ENCODE data around the gene ZNRF2.
"Not testable (repeated sequence)": the region's sequence is repeated elsewhere in the genome, so short reads cannot be mapped to it uniquely, and the experiment has no call there.

ZNRF2 gene

GRCh38 chr7:30263090-30263710 is 21.2 kb upstream of the ZNRF2 start:
- no peak overlapping the region for H3K27ac ChIP-seq (ENCODE audit: low read depth, low read length)
- no peak overlapping the region for H2AFZ ChIP-seq (ENCODE audit: low read length, unreplicated experiment)

GRCh38 chr7:30264052-30264451 is 20.3 kb upstream of the ZNRF2 start:
- no peaks in the 10 kb centered on the region for H3K4me1 ChIP-seq (ENCODE audit: control insufficient read depth, insufficient read depth, low read length, unreplicated experiment)
- H2AFZ ChIP-seq (ENCODE audit: low read length, unreplicated experiment): no peak overlapping the region
- no peaks in the 10 kb centered on the region for H3K36me3 ChIP-seq (ENCODE audit: insufficient read depth, low read length)

More at GRCh38 chr7:30263090-30263710, 21.2 kb upstream of the ZNRF2 start:
- Histone ChIP-seq H3K79me2 (ENCODE audit: control insufficient read depth, insufficient read depth, low read length, unreplicated experiment) (no peaks in the 10 kb centered on the region), H3K4me1 (ENCODE audit: control insufficient read depth, insufficient read depth, low read length, unreplicated experiment) (no peaks in the 10 kb centered on the region), H3K36me3 (ENCODE audit: insufficient read depth, low read length) (no peaks in the 10 kb centered on the region), H3K27me3 (ENCODE audit: insufficient read depth, low read length) (no peaks in the 10 kb centered on the region), H3K4me3 (ENCODE audit: low read depth, low read length) (no peak overlapping the region)

GRCh38 chr7:30265189-30265588 is 19.2 kb upstream of the ZNRF2 start:
- not testable (repeated sequence) for H3K4me3 ChIP-seq (ENCODE audit: low read depth, low read length); H3K27me3 ChIP-seq (ENCODE audit: insufficient read depth, low read length); H3K79me2 ChIP-seq (ENCODE audit: control insufficient read depth, insufficient read depth, low read length, unreplicated experiment); H3K27ac ChIP-seq (ENCODE audit: low read depth, low read length); H3K36me3 ChIP-seq (ENCODE audit: insufficient read depth, low read length); H2AFZ ChIP-seq (ENCODE audit: low read length, unreplicated experiment); H3K4me1 ChIP-seq (ENCODE audit: control insufficient read depth, insufficient read depth, low read length, unreplicated experiment)

More at GRCh38 chr7:30264052-30264451, 20.3 kb upstream of the ZNRF2 start:
- H3K79me2 ChIP-seq (ENCODE audit: control insufficient read depth, insufficient read depth, low read length, unreplicated experiment): no peaks in the 10 kb centered on the region
- H3K27me3 ChIP-seq (ENCODE audit: insufficient read depth, low read length): peaks cover under 1% of the 10 kb centered on the region; the same call in 1 of the 2 replicates
- H3K27ac ChIP-seq (ENCODE audit: low read depth, low read length): no peak overlapping the region
- no peak overlapping the region for H3K4me3 ChIP-seq (ENCODE audit: low read depth, low read length)

GRCh38 chr7:30266686-30267085 is 17.7 kb upstream of the ZNRF2 start:
- no peak overlapping the region for H2AFZ ChIP-seq (ENCODE audit: low read length, unreplicated experiment)

GRCh38 chr7:30268586-30268985 is 15.8 kb upstream of the ZNRF2 start:
- H3K27ac ChIP-seq (ENCODE audit: low read depth, low read length): no peak overlapping the region
- no peaks in the 10 kb centered on the region for H3K36me3 ChIP-seq (ENCODE audit: insufficient read depth, low read length)

More at GRCh38 chr7:30266686-30267085, 17.7 kb upstream of the ZNRF2 start:
- Histone ChIP-seq H3K4me3 (ENCODE audit: low read depth, low read length) (no peak overlapping the region), H3K4me1 (ENCODE audit: control insufficient read depth, insufficient read depth, low read length, unreplicated experiment) (no peaks in the 10 kb centered on the region), H3K36me3 (ENCODE audit: insufficient read depth, low read length) (no peaks in the 10 kb centered on the region), H3K79me2 (ENCODE audit: control insufficient read depth, insufficient read depth, low read length, unreplicated experiment) (no peaks in the 10 kb centered on the region), H3K27ac (ENCODE audit: low read depth, low read length) (no peak overlapping the region), H3K27me3 (ENCODE audit: insufficient read depth, low read length) (peaks cover 7% of the 10 kb centered on the region)

GRCh38 chr7:30269490-30269889 is 14.9 kb upstream of the ZNRF2 start:
- no peak overlapping the region for H2AFZ ChIP-seq (ENCODE audit: low read length, unreplicated experiment)
- no peak overlapping the region for H3K4me3 ChIP-seq (ENCODE audit: low read depth, low read length)
- peaks cover 7% of the 10 kb centered on the region for H3K27me3 ChIP-seq (ENCODE audit: insufficient read depth, low read length)
- no peaks in the 10 kb centered on the region for H3K4me1 ChIP-seq (ENCODE audit: control insufficient read depth, insufficient read depth, low read length, unreplicated experiment)
- no peaks in the 10 kb centered on the region for H3K36me3 ChIP-seq (ENCODE audit: insufficient read depth, low read length)
- no peaks in the 10 kb centered on the region for H3K79me2 ChIP-seq (ENCODE audit: control insufficient read depth, insufficient read depth, low read length, unreplicated experiment)
- H3K27ac ChIP-seq (ENCODE audit: low read depth, low read length): no peak overlapping the region

More at GRCh38 chr7:30268586-30268985, 15.8 kb upstream of the ZNRF2 start:
- Histone ChIP-seq H3K4me3 (ENCODE audit: low read depth, low read length) (no peak overlapping the region), H3K27me3 (ENCODE audit: insufficient read depth, low read length) (peaks cover 7% of the 10 kb centered on the region), H2AFZ (ENCODE audit: low read length, unreplicated experiment) (no peak overlapping the region), H3K79me2 (ENCODE audit: control insufficient read depth, insufficient read depth, low read length, unreplicated experiment) (no peaks in the 10 kb centered on the region), H3K4me1 (ENCODE audit: control insufficient read depth, insufficient read depth, low read length, unreplicated experiment) (no peaks in the 10 kb centered on the region)

- H3K79me2 ChIP-seq (ENCODE audit: control insufficient read depth, insufficient read depth, low read length, unreplicated experiment): no peaks in the 10 kb centered on the region
- H3K4me1 ChIP-seq (ENCODE audit: control insufficient read depth, insufficient read depth, low read length, unreplicated experiment): no peaks in the 10 kb centered on the region
- no peak overlapping the region for H3K4me3 ChIP-seq (ENCODE audit: low read depth, low read length)
- no peaks in the 10 kb centered on the region for H3K36me3 ChIP-seq (ENCODE audit: insufficient read depth, low read length)
- H3K27me3 ChIP-seq (ENCODE audit: insufficient read depth, low read length): peaks cover 7% of the 10 kb centered on the region
- no peak overlapping the region for H3K27ac ChIP-seq (ENCODE audit: low read depth, low read length)
- no peak overlapping the region for H2AFZ ChIP-seq (ENCODE audit: low read length, unreplicated experiment)
Measured at GRCh38 chr7:30270921-30271320, 13.5 kb upstream of the ZNRF2 start.

- Histone ChIP-seq H3K4me1 (ENCODE audit: control insufficient read depth, insufficient read depth, low read length, unreplicated experiment) (no peaks in the 10 kb centered on the region), H3K27ac (ENCODE audit: low read depth, low read length) (no peak overlapping the region), H3K79me2 (ENCODE audit: control insufficient read depth, insufficient read depth, low read length, unreplicated experiment) (no peaks in the 10 kb centered on the region), H3K4me3 (ENCODE audit: low read depth, low read length) (no peak overlapping the region), H3K36me3 (ENCODE audit: insufficient read depth, low read length) (no peaks in the 10 kb centered on the region), H2AFZ (ENCODE audit: low read length, unreplicated experiment) (no peak overlapping the region), H3K27me3 (ENCODE audit: insufficient read depth, low read length) (peaks cover 7% of the 10 kb centered on the region)
Measured at GRCh38 chr7:30272126-30272525, 12.3 kb upstream of the ZNRF2 start.

GRCh38 chr7:30273552-30273951 is 10.8 kb upstream of the ZNRF2 start:
- Histone ChIP-seq H3K4me3 (ENCODE audit: low read depth, low read length) (no peak overlapping the region), H3K27ac (ENCODE audit: low read depth, low read length) (no peak overlapping the region), H3K27me3 (ENCODE audit: insufficient read depth, low read length) (peaks cover 7% of the 10 kb centered on the region), H3K79me2 (ENCODE audit: control insufficient read depth, insufficient read depth, low read length, unreplicated experiment) (no peaks in the 10 kb centered on the region), H2AFZ (ENCODE audit: low read length, unreplicated experiment) (no peak overlapping the region), H3K36me3 (ENCODE audit: insufficient read depth, low read length) (no peaks in the 10 kb centered on the region), H3K4me1 (ENCODE audit: control insufficient read depth, insufficient read depth, low read length, unreplicated experiment) (no peaks in the 10 kb centered on the region)

GRCh38 chr7:30274641-30275040 is 9.8 kb upstream of the ZNRF2 start:
- no peaks in the 10 kb centered on the region for H3K4me1 ChIP-seq (ENCODE audit: control insufficient read depth, insufficient read depth, low read length, unreplicated experiment)
- no peak overlapping the region for H3K27ac ChIP-seq (ENCODE audit: low read depth, low read length)

GRCh38 chr7:30276203-30276900 is 8.0 kb upstream of the ZNRF2 start:
- no peaks in the 10 kb centered on the region for H3K36me3 ChIP-seq (ENCODE audit: insufficient read depth, low read length)
- H3K27me3 ChIP-seq (ENCODE audit: insufficient read depth, low read length): no peaks in the 10 kb centered on the region
- no peak overlapping the region for H2AFZ ChIP-seq (ENCODE audit: low read length, unreplicated experiment)
- H3K27ac ChIP-seq (ENCODE audit: low read depth, low read length): no peak overlapping the region
- no peaks in the 10 kb centered on the region for H3K79me2 ChIP-seq (ENCODE audit: control insufficient read depth, insufficient read depth, low read length, unreplicated experiment)
- no peak overlapping the region for H3K4me3 ChIP-seq (ENCODE audit: low read depth, low read length)
- H3K4me1 ChIP-seq (ENCODE audit: control insufficient read depth, insufficient read depth, low read length, unreplicated experiment): no peaks in the 10 kb centered on the region

More at GRCh38 chr7:30274641-30275040, 9.8 kb upstream of the ZNRF2 start:
- H3K27me3 ChIP-seq (ENCODE audit: insufficient read depth, low read length): peaks cover 1% of the 10 kb centered on the region; the same call in 1 of the 2 replicates
- H2AFZ ChIP-seq (ENCODE audit: low read length, unreplicated experiment): no peak overlapping the region
- no peaks in the 10 kb centered on the region for H3K79me2 ChIP-seq (ENCODE audit: control insufficient read depth, insufficient read depth, low read length, unreplicated experiment)
- no peaks in the 10 kb centered on the region for H3K36me3 ChIP-seq (ENCODE audit: insufficient read depth, low read length)
- H3K4me3 ChIP-seq (ENCODE audit: low read depth, low read length): no peak overlapping the region

Measured in ACC112 (cell line).